Astrocyte of the spinal cord (primary cell): ENCODE results near the gene ACO1.

ENCODE experiments used
- DNase-seq: peaks from one replicate; pipeline ENCODE4 v3.0.0; 2011; ENCODE audit warnings: low read depth, low spot score
- H3K4me3 ChIP-seq: 2 replicates; pipeline ENCODE4 v1.5.1; 2011; ENCODE audit warnings: low read depth, mild to moderate bottlenecking, low read length, moderate library complexity
- in situ Hi-C: cut with HindIII; loops from 2 replicates; pipeline ENCODE4 v1.10.0; 2017; ENCODE audit warnings: low sequenced_read_pairs
- TF ChIP-seq, protein P1 (sequence below): IDR thresholded peaks from 2 replicates; pipeline ENCODE4 v1.5.1; 2012; ENCODE audit warnings: low read depth, mild to moderate bottlenecking, low read length, inconsistent platforms

ACO1 gene

GRCh38 chr9:32431940-32432555 lies 47.6 kb downstream of the ACO1 start:
- peak; percentile 52 for DNase-seq
- TF ChIP-seq, protein P1, sequence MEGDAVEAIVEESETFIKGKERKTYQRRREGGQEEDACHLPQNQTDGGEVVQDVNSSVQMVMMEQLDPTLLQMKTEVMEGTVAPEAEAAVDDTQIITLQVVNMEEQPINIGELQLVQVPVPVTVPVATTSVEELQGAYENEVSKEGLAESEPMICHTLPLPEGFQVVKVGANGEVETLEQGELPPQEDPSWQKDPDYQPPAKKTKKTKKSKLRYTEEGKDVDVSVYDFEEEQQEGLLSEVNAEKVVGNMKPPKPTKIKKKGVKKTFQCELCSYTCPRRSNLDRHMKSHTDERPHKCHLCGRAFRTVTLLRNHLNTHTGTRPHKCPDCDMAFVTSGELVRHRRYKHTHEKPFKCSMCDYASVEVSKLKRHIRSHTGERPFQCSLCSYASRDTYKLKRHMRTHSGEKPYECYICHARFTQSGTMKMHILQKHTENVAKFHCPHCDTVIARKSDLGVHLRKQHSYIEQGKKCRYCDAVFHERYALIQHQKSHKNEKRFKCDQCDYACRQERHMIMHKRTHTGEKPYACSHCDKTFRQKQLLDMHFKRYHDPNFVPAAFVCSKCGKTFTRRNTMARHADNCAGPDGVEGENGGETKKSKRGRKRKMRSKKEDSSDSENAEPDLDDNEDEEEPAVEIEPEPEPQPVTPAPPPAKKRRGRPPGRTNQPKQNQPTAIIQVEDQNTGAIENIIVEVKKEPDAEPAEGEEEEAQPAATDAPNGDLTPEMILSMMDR = peak; percentile 73
- in situ Hi-C loops = no loop called here
- no peak overlapping the region for H3K4me3 ChIP-seq

DNA sequence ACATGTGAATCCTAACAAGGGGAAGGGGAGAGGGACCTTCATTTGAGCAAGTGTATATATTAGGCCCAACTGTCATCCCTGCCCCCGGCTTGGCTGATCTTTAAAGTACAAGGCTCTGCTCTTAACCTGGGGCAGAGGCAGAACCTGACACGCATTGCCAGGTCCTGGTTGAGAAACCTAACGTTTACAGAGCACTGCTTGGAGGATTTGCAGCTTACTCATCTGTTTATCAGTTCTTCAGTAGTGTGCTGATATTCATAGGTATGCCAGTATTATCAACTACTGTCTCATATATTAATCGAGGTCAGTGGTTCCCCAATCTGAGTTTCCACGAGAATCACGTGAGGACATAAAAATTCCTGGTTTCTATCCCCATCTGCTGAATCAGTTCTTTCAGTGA lies 50.4 kb downstream of the ACO1 start:
- in situ Hi-C loops = no loop called here
- no peak for DNase-seq
- no peak overlapping the region for H3K4me3 ChIP-seq
- TF ChIP-seq, protein P1 = no peak

DNA sequence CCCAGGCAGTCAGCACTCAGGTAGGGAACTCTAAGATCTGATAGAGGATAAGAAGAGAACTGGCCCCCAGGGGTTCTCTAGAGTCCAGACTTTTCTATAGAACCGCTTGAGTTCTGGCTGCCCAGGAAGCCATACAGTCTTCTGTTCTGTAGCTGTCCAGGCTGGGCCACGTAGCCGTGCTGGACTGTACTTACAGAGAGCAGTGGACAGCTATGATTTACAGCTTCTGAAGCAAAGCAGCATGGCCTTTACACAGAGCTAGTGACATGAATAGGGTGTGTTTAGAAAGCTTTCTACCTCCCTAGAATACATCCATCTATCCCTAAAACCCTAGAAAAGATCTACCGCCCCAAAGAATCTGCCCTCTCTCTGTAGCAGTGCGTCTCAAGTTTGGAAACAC lies 57.2 kb downstream of the ACO1 start:
- TF ChIP-seq, protein P1 = no peak
- in situ Hi-C loops = no loop called here
- no peak for DNase-seq
- H3K4me3 ChIP-seq = no peak overlapping the region

DNA sequence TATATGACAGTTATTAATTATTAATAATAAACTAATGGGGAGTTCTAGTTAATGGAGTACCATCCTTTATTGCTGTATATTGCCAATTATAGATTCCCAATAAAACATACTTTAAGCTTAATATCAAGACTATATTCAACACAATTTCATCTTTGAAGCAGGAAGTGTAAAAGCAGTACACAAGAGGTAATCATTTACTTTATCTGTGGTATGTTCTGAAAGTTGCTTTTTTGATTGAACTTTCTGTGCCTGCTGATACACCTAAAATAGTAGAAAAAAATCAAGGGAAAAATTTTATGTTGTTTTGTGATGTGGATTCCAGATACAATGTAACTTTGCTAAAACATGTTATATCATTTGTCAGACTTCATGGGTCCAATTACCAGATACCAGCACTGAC lies 58.0 kb downstream of the ACO1 start:
- TF ChIP-seq, protein P1 = no peak
- H3K4me3 ChIP-seq = no peak overlapping the region
- DNase-seq = no peak
- in situ Hi-C loops = no loop called here

GRCh38 chr9:32449969-32450368 lies 65.5 kb downstream of the ACO1 start:
- TF ChIP-seq, protein P1 = no peak
- no peak for DNase-seq
- H3K4me3 ChIP-seq = no peak overlapping the region
- in situ Hi-C loops = no loop called here

DNA sequence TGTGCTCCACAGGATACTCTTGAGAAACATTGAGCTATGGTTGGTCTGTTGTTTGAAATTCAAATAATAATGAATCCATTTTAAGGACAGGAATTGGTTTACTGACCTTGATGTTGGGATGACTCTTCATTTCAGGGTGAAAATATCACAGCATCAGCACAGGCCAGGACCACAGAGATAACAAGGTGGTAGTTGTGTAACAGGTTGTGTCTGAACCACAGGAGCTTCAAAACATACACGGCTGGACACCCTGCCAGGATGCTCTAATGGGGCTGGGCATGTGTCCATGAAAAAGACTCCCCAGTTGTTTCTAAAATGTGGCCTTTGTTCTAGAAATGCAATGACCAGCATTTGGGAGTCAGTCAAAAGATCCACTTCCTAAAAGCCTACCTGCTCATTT lies 69.8 kb downstream of the ACO1 start:
- no peak overlapping the region for H3K4me3 ChIP-seq
- no peak for DNase-seq
- in situ Hi-C loops = no loop called here
- TF ChIP-seq, protein P1 = no peak

DNA sequence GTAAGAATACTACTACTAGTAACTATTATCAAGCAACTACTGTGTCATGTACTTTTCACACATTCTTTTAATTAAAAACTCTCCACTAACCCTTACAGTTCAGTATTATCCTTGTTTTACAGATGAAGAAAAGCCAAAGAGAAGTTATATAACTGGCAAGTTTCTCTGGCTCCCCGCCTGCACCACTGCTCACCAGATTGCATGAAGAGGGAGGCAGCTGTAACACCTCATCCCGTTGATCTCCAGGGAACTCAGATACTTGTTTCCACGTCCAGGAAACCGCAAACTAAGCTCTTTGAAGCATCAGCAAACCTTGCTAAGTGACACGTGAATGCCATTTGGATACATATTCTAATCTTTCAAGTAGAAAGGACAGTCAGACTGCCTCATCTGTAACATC lies 71.3 kb downstream of the ACO1 start:
- TF ChIP-seq, protein P1 = no peak
- H3K4me3 ChIP-seq = no peak overlapping the region
- in situ Hi-C loops = no loop called here
- no peak for DNase-seq
